ENCODE results near the gene SMAD4. TPM values are rescaled to one million over a fixed set of nuclear protein-coding genes. Genes with fewer than 3 reads are reported as not detected.

Gene SMAD4
- total RNA-seq, 2 donors from 2014 or later, result 57.5 to 102 TPM

- H3K27me3 ChIP-seq, result no peaks in the 10 kb centered on the region
- H3K4me1 ChIP-seq, result peaks cover 0 to 91% of the 10 kb centered on the region in 2 donors
- no peak overlapping the region for H3K27ac ChIP-seq
- DNase-seq (ENCODE audit: low spot score), result no peak
- no peaks in the 10 kb centered on the region for H3K9me3 ChIP-seq
- H3K4me3 ChIP-seq, result no peak overlapping the region
- H3K36me3 ChIP-seq, result no peaks in the 10 kb centered on the region
- no peak for TF ChIP-seq CTCF (IDR thresholded peaks at IDR 0.05)
Observed at GRCh38 chr18:51038110-51038509, 8.1 kb downstream of the SMAD4 start.

GRCh38 chr18:51039138-51040112 lies 9.4 kb downstream of the SMAD4 start:
- Histone ChIP-seq H3K4me1 (peaks cover 0 to 96% of the 10 kb centered on the region in 2 donors), H3K27ac (no peak overlapping the region), H3K36me3 (no peaks in the 10 kb centered on the region), H3K9me3 (no peaks in the 10 kb centered on the region), H3K4me3 (no peak overlapping the region), H3K27me3 (no peaks in the 10 kb centered on the region)
- DNase-seq (ENCODE audit: low spot score), result no peak
- no peak for TF ChIP-seq CTCF (IDR thresholded peaks at IDR 0.05)

GRCh38 chr18:51041677-51042352 lies 11.8 kb downstream of the SMAD4 start:
- TF ChIP-seq CTCF (IDR thresholded peaks at IDR 0.05), result no peak
- H3K36me3 ChIP-seq, result peaks cover 3% of the 10 kb centered on the region
- H3K4me1 ChIP-seq, result peaks cover 0 to 85% of the 10 kb centered on the region in 2 donors
- no peaks in the 10 kb centered on the region for H3K27me3 ChIP-seq
- no peak overlapping the region for H3K27ac ChIP-seq
- H3K4me3 ChIP-seq, result no peak overlapping the region
- DNase-seq (ENCODE audit: low spot score), result no peak
- H3K9me3 ChIP-seq, result no peaks in the 10 kb centered on the region

GRCh38 chr18:51044928-51045585 lies 15.0 kb downstream of the SMAD4 start:
- Histone ChIP-seq H3K27ac (no peak overlapping the region), H3K4me1 (peaks cover 0 to 53% of the 10 kb centered on the region in 2 donors), H3K9me3 (no peaks in the 10 kb centered on the region), H3K27me3 (no peaks in the 10 kb centered on the region), H3K4me3 (no peak overlapping the region), H3K36me3 (peaks cover 28% of the 10 kb centered on the region)
- DNase-seq (ENCODE audit: low spot score), result no peak
- no peak for TF ChIP-seq CTCF (IDR thresholded peaks at IDR 0.05)

GRCh38 chr18:51048190-51048589 lies 18.2 kb downstream of the SMAD4 start:
- Histone ChIP-seq H3K36me3 (peaks cover 28% of the 10 kb centered on the region), H3K4me1 (peaks cover 0 to 24% of the 10 kb centered on the region in 2 donors), H3K27me3 (no peaks in the 10 kb centered on the region), H3K9me3 (no peaks in the 10 kb centered on the region), H3K4me3 (no peak overlapping the region), H3K27ac (no peak overlapping the region)
- no peak for DNase-seq (ENCODE audit: low spot score)
- no peak for TF ChIP-seq CTCF (IDR thresholded peaks at IDR 0.05)
